Activated CD8-positive, alpha-beta memory T cell treated with anti-CD3 and anti-CD28 coated beads, Interleukin-2, amount 50 U/mL, for 4 hours (primary cell): Measurements from ENCODE around the gene IMPDH1.

Source experiments
- DNase-seq: peaks from one replicate; pipeline ENCODE4 v3.0.0-alpha.2; 2020

The IMPDH1 gene

DNA sequence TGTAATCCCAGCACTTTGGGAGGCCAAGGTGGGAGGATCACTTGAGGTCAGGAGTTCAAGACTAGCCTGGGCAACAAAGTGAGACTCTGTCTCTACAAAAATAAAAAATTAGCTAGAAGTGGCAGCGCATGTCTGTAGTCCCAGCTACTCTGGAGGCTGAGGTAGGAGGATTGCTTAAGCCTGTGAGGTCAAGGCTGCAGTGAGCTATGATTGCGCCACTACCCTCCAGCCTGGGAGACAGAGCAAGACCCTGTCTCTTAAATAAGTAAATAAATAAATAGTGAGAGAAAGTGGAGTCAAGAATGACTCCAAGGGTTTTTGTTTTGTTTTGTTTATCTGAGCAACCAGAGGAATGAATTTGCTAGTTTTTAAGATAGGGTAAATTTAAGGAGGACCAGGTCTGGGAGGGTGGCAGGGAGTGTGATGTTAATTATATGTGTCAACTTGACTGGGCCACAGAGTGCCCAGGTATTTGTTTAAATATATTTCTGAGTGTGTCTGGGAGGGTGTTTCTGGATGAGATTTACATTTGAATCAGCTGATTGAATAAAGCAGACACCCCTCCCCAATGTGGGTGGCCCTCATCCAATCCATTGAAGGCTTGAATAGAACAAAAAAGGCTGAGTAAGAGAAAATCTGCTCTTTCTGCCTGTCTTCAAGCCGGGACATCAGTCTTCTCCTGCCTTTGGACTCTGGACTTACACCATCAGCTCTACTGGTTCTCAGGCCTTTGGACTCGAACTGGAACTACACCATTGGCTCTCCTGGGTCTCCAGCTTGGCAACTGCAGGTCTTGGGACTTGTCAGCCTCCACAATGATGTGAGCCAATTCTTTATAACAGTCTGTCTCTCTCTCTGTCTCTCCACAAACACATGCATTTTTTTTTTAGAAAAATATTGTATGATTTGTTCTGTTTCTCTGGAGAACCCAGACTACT is 23.5 kb downstream of the IMPDH1 start:
- no peak for DNase-seq

DNA sequence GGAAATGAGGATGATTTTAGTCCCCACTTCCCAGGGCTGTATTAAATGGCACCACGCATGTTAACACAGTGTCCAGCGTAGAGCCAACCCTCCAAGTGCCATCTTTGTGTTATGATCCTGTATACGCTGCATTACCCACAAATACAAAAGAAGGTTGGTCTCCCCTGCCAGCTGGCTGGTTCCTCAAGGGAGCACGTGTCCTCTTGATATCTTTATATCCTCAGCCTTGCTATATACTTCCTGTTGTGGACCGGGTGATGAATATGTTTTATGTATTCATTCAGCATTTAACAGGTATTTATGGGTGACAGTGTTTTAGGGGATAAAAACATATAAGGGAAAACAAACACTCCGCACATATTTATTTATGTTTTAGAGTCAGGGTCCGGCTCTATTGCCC is 25.1 kb downstream of the IMPDH1 start:
- no peak for DNase-seq

DNA sequence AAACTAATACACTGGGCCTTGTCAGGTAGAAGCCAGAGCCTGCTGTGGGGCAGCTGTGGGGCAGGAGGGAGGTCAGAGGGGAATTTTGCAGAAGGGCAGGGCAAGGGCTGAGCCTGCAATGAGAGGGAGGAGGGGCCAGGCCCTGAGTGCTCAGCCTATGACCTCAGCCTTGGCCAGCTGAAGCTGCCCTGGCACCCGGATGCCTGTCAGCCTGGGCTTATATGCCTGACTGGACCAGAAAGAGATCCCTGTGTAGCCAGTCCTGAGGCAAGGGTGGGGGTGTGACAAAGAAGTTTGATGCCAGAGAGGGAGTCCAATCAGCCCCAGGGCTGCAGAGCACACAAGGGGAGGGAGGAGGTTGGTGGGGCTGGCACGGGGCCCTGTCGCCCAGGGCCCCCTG is 26.0 kb downstream of the IMPDH1 start:
- no peak for DNase-seq

DNA sequence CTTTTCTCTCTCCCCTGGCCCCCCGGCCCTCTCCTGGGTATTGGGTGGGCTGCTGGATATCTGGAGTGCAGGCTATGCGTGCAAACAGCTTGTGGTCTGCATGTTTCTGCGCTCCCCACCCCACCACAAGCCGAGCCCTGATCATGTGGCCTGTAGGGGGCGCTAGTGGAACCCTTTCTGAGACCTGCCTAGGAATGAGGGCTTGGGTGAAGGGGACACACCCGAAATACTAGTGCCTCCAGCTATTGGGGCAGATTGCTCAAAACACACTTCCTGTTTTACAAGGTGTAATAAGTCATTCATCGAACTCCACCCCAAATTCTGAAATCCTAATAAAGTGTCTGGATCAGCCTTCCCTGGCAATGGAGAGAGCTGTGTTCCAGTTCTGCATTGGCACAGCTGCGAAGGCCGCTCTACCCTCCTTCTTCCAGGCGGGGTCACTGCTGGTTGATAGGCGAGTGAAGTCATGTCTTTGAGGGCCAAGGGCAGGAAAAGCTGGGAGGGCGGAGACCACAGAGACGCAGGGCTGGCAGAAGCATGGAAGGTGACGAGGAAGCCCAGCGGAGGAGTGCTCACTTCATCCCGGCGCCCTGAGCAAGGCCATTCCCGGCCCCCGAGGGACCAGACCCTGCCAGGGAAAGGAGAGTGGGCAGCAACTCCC is 28.5 kb downstream of the IMPDH1 start:
- DNase-seq = no peak

DNA sequence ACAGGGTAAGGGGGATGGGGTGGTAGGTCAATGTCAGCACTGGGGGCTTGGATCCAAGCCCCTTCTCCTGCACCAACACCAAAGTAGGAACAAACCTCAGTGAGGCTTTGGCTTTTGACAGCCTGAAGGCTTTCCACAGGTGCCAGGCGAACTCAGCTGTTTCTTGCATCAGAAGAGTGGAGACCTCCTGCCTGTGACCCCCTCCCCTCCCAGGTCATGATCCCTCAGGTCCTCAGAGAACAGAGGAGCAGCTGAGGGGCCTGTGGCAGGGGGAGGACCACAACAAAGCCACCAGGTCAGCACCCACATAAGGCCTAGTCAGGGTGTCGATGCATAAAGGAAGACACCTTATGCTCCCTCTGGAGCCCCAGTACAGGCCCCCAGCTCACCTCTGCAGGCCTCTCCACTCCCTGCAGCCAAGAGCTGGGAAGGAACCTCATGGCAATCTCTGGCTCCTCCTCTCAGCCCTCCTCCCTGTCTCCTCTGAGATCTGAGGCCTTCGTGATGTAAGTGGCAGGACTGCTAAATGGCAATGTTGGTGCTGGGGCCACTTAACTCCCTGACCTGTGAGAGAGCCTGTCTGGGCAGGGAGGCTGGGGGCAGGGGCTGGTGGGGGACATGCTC is 29.2 kb downstream of the IMPDH1 start:
- DNase-seq = no peak

DNA sequence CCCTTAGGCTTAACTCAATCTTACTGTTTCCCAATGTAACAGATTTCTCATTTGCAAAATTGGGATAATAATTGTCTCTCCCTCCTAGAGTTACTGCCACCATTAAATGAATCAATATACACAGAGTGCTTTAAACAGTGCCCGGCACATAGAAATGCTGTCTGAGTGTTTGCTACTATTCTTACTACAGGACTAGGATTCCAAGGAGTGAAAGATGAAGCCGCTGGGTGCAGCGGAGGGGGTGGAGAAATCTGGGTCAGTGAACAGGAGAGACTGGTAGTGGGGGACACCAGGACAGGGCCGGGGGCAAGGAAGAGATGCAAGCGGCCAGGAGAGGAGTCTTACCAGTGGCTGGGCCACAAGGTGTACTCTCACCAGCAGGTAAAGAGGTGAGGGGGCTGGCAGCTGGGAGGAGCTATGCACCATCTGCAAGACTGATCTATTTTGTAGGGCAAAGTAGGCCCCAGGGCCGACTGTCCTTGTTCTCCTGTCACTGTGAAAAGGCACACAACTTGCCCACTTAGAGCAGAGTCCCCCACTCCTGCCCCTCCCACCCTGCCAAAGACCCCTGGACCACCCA is 29.8 kb downstream of the IMPDH1 start:
- no peak for DNase-seq

DNA sequence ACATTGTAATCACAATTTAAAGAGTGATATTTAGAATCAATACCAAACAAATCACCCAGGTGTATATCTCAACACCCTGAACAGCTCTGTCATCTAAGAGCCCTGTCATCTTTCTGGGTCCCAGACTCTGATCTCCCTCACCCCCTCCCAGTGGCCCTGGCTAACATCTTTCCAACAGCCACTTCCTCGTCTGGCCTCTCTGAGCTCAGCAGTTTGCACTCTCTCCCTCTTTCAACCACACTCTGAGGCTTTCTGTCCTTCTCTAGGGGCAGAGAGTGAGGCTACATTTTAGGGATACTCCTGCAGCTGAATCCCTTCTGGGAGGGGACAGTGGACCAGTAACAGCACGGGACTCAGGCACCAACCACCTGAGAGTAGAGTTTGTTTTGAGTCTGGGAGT is 31.1 kb downstream of the IMPDH1 start:
- DNase-seq = no peak

DNA sequence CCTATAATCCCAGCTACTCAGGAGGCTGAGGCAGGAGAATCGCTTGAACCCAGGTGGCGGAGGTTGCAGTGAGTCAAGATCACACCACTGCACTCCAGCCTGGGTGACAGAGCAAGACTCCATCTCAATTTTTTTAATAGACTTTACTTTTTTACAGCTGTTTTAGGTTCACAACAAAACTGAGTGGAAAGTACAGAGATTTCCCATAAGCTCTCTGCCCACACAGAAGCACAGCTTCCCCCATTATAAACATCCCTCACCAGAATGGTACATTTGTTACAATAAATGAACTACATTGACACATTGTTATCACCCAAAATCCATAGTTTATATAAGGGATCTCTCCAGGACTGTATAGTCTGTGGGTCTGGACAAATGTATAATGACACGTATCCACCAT is 33.7 kb downstream of the IMPDH1 start:
- no peak for DNase-seq

DNA sequence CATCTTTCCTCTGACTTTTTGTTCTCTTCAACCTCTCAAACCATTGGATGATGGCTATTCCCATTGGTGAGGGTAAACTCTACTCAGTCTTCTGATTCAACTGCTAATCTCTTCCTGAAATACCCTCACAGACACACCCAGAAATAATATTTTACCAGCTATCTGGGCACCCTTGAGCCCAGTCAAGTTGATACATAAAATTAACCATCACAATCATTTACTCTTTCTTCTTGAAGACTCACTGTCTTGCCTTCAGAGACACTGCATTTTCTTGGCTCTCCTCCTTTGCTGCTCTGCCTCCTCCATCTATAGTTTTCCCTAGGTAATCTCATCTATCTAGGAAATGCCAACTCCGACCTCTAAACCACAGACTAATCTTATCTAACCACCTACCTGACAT is 35.7 kb downstream of the IMPDH1 start:
- no peak for DNase-seq

DNA sequence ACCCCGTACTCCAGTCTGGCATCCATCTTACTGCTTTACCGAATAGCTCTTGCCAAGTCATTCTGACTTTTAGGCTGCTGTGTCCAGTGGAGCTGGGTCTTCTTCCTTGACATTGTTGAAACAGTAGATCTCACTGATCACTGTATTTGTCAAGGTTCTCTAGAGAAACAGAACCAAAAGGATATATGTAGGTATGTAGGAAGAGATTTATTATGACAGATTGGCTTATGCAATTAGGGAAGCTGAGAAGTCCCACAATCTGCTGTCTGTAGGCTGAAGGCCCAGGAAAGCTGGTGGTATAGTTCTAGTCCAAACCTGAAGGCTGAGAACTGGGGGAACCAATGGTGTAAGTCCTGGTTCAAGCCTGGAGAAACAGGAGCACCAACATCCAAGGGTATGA is 36.2 kb downstream of the IMPDH1 start:
- no peak for DNase-seq

DNA sequence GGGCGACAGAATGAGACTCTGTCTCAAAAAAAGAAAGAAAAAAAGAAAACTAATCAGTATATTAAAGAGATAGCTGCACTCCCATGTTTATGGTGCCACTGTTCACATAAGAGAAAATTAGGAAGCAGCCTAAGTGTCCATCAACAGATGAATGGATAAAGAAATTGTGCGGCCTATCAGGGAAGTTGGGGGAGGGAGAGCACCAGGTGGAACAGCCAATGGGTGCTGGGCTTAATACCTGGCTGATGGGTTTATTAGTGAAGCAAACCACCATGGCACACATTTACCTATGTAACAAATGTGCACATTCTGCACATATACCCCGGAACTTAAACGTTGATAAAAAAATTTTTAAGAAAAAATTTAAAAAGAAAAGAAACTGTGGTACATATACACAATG is 39.3 kb downstream of the IMPDH1 start:
- DNase-seq = no peak

DNA sequence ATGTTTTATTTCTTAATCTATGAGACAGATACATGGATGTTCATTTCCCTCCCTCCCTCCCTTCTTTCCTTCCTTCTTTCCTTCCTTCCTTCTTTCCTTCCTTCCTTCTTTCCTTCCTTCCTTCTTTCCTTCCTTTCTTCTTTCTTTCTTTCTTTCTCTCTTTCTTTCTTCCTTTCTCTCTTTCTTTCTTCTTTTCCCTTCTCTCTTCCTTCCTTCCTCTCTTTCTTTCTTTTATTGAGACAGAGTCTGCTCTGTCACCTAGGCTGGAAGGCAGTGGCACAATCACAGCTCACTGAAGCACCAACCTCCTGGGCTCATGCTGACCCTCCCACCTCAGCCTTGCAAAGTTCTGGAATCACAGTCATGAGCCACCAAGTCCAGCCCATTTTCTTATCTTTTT is 42.8 kb downstream of the IMPDH1 start:
- DNase-seq = no peak

DNA sequence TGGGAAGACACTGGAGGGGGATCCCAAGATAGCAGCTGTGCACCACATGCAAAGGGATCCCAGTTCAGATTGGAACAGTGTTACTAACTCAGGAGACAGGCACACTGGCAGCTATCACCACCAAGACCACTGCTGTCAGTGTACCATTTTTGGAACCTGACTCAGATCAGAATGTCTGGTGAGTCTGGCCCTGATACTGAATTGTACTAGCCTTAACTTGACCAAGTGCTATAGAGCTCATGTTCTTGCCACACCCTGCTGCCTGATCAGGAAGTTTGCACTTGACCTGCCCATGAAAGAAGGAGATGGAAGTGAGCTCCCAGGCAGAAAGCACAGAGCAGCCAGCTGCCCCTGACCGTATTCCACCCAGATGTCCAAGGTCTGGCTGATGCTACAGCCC is 43.5 kb downstream of the IMPDH1 start:
- no peak for DNase-seq

DNA sequence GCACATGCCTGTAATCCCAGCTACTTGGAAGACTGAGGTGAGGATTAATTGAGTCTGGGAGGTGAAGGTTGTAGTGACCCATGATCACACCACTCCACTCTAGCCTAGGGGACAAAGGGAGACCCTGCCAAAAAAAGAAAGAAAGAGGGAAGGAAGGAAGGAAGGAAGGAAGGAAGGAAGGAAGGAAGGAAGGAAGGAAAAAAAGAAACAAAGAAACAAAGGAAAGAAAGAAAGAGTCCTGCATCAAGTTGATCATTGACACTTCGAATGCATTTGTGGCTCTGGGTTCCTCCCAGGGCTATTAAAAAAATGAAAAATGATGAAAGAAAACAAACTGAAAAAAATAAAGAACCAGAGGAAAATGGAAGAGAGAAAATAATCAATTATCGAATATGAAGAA is 44.4 kb downstream of the IMPDH1 start:
- no peak for DNase-seq

DNA sequence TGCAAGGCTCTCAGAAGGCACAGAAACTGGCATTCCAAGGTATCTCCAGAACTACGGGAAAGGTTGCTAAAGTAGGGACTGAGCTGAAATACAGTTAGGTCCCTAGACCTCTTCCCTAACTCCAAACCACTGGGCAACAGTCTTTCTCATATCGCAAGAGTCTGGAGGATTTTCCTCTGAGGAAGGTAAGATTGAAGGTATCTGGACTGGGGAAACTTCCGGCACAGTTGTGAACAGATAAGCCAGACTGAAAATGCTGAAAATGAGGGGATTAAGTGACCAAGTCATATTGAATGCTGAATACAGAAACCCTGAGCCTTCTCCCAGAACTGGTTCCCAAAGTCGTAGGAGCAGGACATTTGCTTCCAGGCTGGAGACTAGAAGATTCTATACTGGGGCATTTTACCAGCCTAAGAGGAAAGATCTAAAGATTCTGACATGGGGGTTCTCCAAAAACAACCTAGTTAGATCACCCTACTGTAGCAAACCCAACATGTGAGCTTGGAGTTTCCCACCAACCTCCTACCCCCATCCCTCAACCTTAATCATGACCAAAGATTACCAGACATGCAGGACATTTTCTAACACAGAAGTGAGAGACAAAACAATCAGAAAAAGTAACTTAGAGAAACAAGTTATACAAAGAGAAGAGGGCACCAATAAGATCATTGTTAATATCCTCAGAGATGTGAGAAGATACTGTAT is 45.5 kb downstream of the IMPDH1 start:
- DNase-seq = no peak

DNA sequence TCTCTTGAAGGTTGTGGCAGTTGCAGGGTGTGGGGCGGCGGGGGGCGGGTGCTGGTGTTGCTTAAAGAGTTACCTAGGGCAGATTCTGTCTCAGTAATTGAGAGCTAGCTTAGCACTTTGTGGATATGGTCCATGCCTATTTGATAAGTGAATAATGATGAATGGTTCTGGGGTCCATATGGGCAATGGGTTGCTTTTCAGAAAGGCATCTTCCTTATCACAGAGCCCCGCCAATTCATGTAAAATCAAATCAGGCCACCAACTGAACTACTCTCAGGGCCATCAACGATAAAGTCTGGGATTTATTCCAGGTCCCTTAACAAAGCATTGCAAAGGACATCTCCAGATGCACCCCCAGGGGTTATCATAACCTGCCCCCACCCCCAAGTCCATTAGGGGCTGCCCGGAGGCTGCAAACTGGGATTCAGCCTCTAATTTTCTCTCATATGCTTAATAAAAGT is 46.5 kb downstream of the IMPDH1 start:
- DNase-seq = no peak

DNA sequence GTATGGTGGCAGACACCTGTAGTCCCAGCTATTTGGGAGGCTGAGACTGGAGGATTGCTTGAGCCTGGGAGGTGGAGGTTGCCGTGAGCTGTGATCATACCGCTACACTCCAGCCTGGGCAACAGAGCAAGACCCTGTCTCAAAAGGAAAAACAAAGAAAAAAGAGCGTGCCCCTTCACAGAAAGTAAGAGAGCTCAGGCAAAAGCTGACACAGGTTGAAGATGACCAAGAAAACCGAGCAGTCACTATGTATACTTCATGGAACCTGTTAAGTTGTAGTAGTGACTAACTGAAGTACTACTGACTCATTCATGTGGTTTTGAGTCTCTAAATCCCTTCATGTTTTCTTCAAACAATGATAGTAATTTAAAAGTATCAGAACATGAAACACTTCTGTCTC is 47.1 kb downstream of the IMPDH1 start:
- DNase-seq = no peak

DNA sequence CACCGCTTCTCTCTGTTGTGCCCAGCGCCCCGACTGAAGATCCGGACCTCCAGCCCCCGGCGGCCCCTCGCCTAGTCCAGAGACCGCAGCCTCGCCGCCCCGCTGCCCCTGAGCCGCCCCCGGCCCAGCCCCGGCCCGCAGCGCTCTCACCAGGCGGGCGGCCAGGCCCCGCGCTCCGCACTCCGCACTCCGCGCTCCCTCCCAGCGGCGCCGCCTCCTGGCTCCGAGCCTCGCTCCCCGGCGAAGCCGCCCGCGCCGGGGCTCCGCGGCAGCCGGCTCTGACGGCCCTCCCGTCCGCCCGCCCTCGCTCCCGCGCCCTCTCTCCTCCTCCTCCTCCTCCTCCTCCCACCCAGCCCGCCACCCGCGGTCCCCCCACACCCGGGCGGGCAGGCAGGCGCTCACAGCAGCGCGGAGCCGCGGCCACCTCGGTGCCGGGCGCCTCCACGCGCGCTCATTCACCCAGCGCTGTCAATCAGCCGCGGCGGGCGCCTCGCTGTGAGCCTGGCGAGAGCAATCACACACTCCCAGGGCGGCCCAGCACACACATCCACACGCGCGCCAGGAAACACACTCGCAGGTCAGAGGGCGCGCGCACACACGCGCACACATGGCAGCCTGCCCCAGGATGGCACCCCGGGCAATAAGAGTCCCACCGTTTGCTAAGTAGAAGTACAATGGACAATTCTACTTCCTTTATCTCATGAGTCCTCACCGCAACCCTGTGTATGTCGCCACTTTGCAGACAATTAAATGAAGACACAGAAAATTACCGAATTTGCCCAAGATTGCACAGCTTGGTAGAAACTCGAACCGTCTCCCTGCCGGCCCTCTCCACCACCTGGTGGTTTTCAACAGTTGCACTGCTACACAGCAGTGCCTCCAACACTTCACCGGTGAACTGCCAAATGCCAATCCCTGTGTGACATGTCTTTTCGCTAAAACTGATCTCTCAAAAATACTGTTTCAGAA is 48.1 kb downstream of the IMPDH1 start, which contains the start of gene PRRT4:
PRRT4 (minus strand) TSS at position 280 of the 969 bp plus-strand sequence.
- DNase-seq = peak; percentile 52

DNA sequence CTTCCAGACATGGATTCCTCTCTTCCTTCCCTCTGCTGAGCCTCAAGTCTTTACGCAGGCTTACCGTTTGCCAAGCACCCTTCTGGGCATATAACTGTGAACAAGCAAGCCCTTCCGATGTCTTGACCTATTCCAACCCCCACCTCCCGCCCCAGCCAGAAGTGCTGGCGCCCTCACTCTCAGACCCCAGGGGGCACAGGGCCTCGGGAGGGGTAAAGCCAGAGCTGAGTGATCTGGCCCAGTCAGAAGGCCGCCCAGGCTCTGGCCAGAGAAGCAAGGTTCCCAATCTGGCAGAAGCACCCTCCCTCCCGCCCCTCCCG is 49.5 kb downstream of the IMPDH1 start:
- no peak for DNase-seq

DNA sequence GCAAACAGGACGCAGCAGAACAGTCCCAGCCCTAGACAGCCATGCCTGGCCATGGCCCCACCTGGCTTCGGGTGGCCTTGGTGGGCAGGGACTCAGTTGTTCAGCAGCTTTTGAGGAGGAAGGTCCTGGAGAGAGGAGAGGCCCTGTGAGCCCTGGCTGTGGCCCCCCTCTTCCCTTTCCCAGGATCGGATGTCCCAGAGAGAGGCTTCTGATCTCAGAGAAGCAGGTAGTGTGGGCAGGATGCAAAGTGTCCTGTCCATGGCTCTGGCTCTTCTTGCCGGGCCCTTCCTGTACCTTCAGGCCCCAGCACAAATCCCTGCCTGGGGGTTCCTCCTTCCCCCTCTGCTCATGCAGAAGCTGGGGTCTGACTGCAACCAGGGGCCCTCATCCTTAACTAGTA is 49.8 kb downstream of the IMPDH1 start:
- DNase-seq = no peak

DNA sequence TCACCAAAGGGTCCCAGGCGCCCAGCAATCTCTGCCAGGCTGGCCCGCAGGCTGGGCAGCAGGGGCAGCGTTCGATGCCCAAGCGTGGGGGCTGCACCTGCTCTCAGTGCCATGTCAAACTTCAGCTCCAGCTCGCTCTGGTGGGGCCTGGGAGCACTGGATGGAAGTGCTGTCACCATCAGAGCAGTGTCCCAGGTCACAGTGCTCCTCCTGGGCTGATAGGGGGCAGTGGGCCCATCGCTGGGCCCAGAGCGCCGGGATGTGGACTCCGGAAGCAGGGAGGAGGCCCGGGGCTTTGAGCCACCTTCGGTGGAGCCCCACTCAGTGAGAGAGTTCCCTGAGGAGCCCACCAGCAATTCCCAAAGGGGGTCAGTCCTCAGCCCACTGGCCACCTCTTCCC is 50.4 kb downstream of the IMPDH1 start:
- DNase-seq = no peak

DNA sequence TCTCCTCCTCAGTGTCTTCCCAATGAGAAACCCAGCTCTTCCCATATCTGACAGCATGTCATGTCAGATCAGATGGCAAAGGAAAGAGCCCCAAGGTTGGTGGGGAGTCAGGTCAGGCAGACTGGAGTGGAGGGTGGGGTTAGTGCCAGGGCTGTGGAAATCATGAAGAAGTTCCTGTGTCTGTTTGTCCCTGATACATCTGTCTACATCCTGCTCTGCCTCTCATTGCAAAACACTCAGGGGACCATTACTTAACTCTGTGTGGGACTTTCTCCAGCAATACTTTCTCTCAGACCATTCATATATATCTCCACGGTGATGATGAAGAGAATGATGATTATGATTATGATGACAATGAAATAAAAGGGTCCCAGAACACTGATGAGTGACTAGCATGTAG is 51.5 kb downstream of the IMPDH1 start:
- DNase-seq = no peak
